GM12891 (cell line): ENCODE data around the gene PGBD5.

Source experiments
- PAX5 ChIP-seq: IDR thresholded peaks from 2 replicates; pipeline ENCODE4 v1.6.1; 2011; ENCODE audit warnings: low read length, moderate library complexity, mild to moderate bottlenecking; ENCODE audit not compliant: insufficient read depth, severe bottlenecking
- POLR2A ChIP-seq: IDR thresholded peaks from 2 replicates; pipeline ENCODE4 v1.6.1; 2011; ENCODE audit warnings: low read depth, low read length, control low read depth
- POLR2AphosphoS5 ChIP-seq: IDR thresholded peaks from 2 replicates; pipeline ENCODE4 v1.6.1; 2011; ENCODE audit warnings: low read depth, low read length, control low read depth
- POU2F2 ChIP-seq: IDR thresholded peaks from 2 replicates; pipeline ENCODE4 v1.6.1; 2011; ENCODE audit warnings: low read depth, mild to moderate bottlenecking, control low read depth, low read length, moderate library complexity
- SPI1 ChIP-seq: IDR thresholded peaks from 2 replicates; pipeline ENCODE4 v1.6.1; 2011; ENCODE audit warnings: low read depth, low read length, control low read depth
- TAF1 ChIP-seq: IDR thresholded peaks from 2 replicates; pipeline ENCODE4 v1.6.1; 2011; ENCODE audit warnings: low read depth, low read length, control low read depth

DNA sequence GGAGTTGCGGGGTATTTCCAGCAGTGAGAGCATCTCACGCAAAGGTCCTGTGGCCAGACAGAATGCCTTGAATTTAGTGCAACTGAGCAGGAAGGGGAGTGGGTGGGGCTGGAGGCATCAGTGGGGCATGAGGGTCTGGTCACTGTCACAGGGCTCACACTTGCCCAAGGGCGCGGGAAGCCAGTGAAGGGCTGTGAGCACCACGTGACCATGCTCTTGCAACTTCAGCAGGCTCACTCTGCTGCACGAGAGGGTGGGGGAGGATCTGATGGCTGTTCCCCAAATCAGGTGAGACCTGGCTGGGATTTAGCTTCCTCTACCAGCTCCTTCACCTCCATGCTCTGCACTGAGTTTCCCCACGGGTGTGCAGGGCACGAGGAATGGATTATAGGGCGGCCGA lies 64.2 kb downstream of the PGBD5 start:
- TF ChIP-seq SPI1, result no peak
- TF ChIP-seq POLR2AphosphoS5, result no peak
- TF ChIP-seq TAF1, result no peak
- no peak for TF ChIP-seq POLR2A
- TF ChIP-seq POU2F2, result no peak
- no peak for TF ChIP-seq PAX5
